HG03460 (cell line): ENCODE results near the gene DRC7.
"Not testable (repeated sequence)": the region's sequence is repeated elsewhere in the genome, so short reads cannot be mapped to it uniquely, and the experiment has no call there.

ENCODE experiments used
- ATAC-seq: cut with Tn5 transposase; IDR thresholded peaks from one replicate; pipeline ENCODE4 v1.9.1; 2021; ENCODE audit not compliant: unreplicated experiment

DRC7 gene

GRCh38 chr16:57660715-57661463, 33.7 kb upstream of the DRC7 start:
- ATAC-seq: no peak

DNA sequence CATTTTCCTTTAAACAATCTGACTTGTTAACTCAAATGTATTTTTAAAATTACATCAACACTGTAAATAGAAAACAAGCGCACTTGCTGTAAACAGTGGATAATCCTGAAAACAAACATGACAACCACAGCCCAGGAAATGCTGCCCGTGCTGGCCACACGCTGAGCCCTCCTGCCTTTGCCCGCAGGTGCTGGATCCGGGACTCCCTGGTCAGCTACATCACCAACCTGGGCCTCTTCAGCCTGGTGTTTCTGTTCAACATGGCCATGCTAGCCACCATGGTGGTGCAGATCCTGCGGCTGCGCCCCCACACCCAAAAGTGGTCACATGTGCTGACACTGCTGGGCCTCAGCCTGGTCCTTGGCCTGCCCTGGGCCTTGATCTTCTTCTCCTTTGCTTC, 33.1 kb upstream of the DRC7 start:
- no peak for ATAC-seq

GRCh38 chr16:57661936-57662906, 32.4 kb upstream of the DRC7 start:
- no peak for ATAC-seq

- ATAC-seq: no peak
These were observed 31.2 kb upstream of the DRC7 start for GRCh38 chr16:57663436-57663835.

GRCh38 chr16:57663917-57664661, 30.5 kb upstream of the DRC7 start:
- ATAC-seq: no peak

DNA sequence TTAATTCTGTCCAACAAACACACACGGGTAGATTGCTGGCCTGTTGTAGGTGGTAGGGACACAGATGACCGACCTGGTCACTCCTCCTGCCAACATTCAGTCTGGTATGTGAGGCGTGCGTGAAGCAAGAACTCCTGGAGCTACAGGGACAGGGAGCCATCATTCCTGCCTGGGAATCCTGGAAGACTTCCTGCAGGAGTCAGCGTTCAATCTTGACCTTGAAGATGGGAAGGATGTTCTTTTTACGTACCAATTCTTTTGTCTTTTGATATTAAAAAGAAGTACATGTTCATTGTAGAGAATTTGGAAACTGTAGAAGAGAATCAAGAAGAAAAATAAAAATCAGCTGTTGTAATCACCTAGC, 30.0 kb upstream of the DRC7 start:
- no peak for ATAC-seq

DNA sequence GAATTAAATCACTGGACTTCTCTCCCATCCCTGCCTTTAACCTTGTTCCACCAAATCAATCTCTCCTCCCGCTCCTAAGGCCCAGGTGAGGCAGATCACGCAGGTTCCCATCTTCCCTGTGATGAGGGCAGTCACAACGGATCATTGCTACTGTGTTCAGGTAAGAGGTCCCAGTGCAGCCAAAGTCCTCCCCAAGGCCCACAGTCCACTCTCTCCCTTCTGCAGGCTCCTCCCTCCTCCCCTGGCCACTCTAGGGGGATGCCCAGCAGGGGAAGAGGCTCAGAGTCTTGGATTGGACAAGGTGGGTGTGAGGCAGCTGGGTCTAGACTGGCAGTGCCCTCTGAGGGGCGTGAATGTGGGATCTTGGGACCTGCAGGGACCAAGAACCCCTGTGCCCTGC, 29.1 kb upstream of the DRC7 start:
- ATAC-seq: no peak

DNA sequence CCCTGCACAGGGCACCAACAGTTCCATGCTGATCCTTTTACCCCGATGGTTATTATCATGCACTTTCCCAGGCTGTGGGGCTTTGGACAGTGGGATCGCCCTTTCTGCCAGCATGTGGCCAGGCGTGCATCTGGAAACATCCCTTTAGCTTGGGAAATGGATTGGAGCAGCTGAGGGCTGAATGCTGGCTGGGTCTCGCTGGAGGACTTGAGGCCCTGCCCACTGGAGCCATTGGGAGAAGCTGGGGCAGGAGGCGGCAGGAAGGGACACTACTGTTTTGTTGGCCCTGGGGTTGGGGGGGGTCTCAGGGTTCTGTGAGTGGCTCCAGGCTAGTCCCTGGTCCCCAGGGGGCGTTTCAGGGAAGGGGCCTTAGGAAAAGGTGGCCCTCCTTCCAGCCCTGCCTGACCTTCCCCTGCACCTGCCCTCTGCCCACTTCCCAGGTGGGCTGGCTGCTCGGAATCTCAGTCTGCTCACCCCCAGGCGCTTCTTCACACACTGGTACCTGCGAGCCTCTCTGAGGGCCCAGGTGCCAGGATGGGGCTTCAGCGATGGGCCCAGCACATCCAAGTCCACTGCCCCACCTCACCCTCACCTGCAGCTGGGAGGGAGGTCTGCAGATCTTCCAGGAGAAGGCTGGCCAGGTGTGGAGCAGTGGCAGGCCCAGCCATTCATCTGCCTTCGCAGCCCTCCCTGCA, 28.1 kb upstream of the DRC7 start:
- ATAC-seq: no peak

GRCh38 chr16:57667048-57667525, 27.5 kb upstream of the DRC7 start:
- no peak for ATAC-seq

- no peak for ATAC-seq
These were observed 26.9 kb upstream of the DRC7 start for GRCh38 chr16:57667526-57668262.

GRCh38 chr16:57668263-57668571, 26.4 kb upstream of the DRC7 start, which contains the start of gene ADGRG3:
ADGRG3 (plus strand) TSS chr16:57668306; CDS start chr16:57668348, 42 bp downstream.
- no peak for ATAC-seq

- ATAC-seq: no peak
These were observed 25.8 kb upstream of the DRC7 start for GRCh38 chr16:57668630-57669475.

DNA sequence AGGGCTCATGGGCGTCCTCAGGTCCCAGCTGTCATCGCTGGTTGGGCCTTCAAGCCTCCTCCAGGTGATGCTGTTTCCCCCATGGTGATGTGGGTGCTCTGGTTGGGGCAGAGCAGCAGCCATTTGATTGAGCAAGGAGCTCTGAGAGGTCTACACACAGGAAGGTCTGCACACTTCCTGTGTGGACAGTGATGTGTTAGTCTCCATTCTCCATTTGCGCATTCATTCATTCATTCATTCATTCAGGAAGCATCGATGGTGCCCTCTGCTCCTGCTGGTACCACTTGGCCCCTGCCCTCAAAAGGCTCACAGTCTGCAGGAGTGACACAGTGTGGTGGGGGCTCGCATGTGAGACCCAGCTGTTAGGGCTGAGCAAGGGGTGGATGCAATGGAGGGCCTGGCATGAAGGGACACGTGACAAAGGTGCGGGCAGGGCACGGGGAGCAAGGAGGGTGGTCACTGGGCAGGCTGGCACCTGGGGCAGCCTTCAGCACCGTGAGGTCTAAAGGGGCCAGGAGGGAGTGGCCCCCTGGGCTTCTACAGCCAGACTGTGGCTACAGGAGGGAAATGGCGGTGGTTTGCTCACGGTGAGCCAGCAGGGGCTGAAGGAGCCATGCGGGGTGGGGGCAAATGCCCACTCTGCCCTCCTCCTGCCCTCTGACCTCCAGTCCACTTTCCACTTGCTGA, 25.0 kb upstream of the DRC7 start:
- ATAC-seq: no peak

- ATAC-seq: no peak
These were observed 24.4 kb upstream of the DRC7 start for GRCh38 chr16:57670196-57670595.

DNA sequence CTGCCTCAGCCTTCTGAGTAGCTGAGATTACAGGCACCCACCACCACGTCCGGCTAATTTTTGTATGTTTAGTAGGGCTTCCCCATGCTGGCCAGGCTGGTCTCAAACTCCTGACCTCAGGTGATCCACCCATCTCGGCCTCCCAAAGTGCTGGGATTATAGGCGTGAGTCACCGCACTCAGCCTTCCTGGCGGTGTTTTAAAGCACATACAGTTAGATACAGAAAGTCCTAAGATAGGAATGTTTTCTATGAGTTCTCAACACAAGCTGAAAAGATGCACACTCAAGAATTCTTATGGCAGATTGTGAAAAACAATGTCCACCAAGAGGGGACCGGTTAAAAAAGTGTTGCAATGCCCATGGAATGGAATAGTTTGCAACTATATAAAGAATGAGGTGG, 23.2 kb upstream of the DRC7 start:
- ATAC-seq: not testable (repeated sequence)

DNA sequence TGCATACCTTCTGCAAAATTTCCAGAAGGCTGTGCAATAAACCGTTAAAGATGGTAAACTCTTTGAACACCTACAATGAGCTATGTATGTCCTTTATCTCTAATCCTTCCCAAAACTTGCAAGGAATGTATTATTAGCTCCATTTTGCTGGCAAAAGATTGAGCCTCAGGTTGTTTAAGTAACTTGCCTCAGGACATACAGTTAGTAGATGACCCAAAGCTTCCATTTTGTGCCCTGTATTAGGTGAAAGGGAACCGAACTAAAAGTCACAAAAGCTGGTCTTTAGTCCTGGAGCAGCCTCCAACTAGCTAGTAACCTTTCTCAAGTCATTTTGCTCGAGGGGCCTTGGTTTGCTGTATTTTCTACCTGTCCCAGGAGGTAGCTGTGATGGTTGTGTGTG, 22.2 kb upstream of the DRC7 start:
- ATAC-seq: no peak

DNA sequence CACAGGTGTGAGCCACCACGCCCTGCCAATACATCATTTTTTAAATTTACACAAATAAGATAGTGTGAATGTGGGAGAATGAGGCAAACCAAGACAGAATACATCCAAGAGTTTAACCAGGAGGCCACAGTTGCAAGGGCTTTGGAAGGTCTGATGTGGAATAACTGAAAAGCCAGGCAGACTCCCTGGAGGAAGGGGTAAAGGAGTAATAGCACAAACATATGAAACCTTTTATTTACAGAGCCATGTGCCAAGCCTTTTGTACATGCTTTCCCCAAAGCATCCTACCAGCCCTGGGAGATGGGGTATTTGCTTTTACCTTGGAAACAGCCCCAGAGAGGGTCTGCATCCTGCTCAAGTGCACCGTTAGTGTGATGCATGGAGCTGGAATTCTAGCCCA, 21.8 kb upstream of the DRC7 start:
- no peak for ATAC-seq

DNA sequence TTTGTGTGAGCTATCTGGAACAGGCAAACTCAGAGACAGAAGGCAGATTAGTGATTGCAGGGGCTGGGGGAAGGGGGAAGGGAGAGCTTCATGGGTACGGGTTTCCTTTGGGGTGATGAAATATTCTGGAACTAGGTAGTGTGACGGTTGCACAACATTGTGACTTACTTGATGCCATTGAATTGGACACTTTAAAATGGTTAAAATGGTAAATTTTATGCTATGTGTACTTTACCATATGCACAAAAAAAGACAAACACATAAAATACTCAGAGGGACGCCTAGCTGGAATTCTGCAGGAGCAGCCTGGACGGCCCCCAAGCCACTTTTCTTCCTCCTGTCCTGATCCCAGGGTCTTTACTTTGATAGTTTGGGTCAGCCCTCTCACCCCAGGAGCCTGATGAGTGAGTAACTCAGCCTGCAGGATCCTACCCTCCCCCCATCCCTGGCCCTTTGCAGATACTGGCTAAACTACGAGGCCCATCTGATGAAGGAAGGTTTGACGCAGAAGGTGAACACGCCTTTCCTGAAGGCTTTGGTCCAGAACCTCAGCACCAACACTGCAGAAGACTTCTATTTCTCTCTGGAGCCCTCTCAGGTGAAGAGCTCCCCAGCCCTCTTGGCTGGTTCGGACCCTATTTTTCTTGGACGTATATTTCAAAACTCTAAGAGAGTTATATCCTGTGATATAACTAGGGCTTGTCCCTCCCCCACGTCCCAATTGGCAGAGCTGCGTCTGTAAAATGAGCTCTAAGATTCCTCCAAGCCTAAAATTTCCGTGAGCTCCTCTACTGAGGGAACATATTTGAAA, 18.7 kb upstream of the DRC7 start:
- ATAC-seq: no peak
